ENCODE data around the gene IP6K1. TPM values are rescaled to one million over a fixed set of nuclear protein-coding genes. Genes with fewer than 3 reads are reported as not detected.

The IP6K1 gene
- total RNA-seq, 1 experiment from 2014 or later, result 30.6 TPM

- TF ChIP-seq ZBTB33 (IDR thresholded peaks at IDR 0.05; ENCODE audit: extremely low read depth, insufficient replicate concordance, low read length) (no peak), SRF (IDR thresholded peaks at IDR 0.05; ENCODE audit: low read depth) (no peak), ELF1 (IDR thresholded peaks at IDR 0.05; ENCODE audit: borderline replicate concordance, low read depth) (no peak), FOSL1 (IDR thresholded peaks at IDR 0.05; ENCODE audit: low read depth) (no peak), POLR2A (IDR thresholded peaks at IDR 0.05; ENCODE audit: borderline replicate concordance, extremely low read depth, insufficient read depth, insufficient read length) (no peak), TCF7L2 (IDR thresholded peaks at IDR 0.05; ENCODE audit: borderline replicate concordance, extremely low read depth, insufficient read depth, insufficient read length) (no peak), POLR2AphosphoS5 (IDR thresholded peaks at IDR 0.05; ENCODE audit: low read depth, low read length) (no peak), YY1 (IDR thresholded peaks at IDR 0.05; ENCODE audit: extremely low read depth, insufficient replicate concordance, low read depth, low read length) (no peak), RAD21 (IDR thresholded peaks at IDR 0.05; ENCODE audit: low read depth) (no peak), ZNF274 (IDR thresholded peaks at IDR 0.05; ENCODE audit: low read depth, low read length) (no peak), EZH2 (IDR thresholded peaks at IDR 0.05) (no peak), ZFX (IDR thresholded peaks at IDR 0.05) (no peak), SP1 (IDR thresholded peaks at IDR 0.05; ENCODE audit: low read depth) (no peak), MAX (IDR thresholded peaks at IDR 0.05) (no peak)
Measured at GRCh38 chr3:49792371-49793150, 6.2 kb upstream of the IP6K1 start (continued).
